ENCODE results near the gene CFAP99. TPM values are rescaled to one million over a fixed set of nuclear protein-coding genes. Genes with fewer than 3 reads are reported as not detected.

CFAP99 gene
- total RNA-seq, 4 donors from 2014 or later = not detected

DNA sequence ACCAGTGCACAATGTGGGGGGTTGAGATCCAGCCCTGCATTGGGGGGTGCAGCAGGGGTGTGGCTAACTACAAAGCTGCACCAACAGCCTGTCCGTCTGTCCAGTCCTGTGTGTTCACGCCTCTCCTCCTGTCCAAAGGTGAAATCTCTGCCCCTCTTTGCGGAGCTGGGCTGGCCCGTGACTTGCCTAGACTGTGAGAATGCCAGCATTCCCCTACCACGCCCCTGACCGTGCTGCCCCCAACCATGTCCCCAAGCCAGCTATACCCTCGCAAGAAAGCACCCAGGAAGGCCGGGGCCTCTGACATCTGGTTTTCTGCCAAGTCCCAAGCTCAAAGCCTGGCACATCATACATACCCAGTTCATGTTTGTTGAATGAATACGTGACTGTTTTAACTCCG is 19.5 kb upstream of the CFAP99 start:
- TF ChIP-seq POLR2A (IDR thresholded peaks at IDR 0.05) = no peak
- TF ChIP-seq, protein P1, sequence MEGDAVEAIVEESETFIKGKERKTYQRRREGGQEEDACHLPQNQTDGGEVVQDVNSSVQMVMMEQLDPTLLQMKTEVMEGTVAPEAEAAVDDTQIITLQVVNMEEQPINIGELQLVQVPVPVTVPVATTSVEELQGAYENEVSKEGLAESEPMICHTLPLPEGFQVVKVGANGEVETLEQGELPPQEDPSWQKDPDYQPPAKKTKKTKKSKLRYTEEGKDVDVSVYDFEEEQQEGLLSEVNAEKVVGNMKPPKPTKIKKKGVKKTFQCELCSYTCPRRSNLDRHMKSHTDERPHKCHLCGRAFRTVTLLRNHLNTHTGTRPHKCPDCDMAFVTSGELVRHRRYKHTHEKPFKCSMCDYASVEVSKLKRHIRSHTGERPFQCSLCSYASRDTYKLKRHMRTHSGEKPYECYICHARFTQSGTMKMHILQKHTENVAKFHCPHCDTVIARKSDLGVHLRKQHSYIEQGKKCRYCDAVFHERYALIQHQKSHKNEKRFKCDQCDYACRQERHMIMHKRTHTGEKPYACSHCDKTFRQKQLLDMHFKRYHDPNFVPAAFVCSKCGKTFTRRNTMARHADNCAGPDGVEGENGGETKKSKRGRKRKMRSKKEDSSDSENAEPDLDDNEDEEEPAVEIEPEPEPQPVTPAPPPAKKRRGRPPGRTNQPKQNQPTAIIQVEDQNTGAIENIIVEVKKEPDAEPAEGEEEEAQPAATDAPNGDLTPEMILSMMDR (IDR thresholded peaks at IDR 0.05) = no peak
- no peak for DNase-seq (ENCODE audit: low spot score in 2 of 2)
- no peak overlapping the region for H3K4me3 ChIP-seq (ENCODE audit: low read depth, poor library complexity, severe bottlenecking)
- 84 to 89% methylated on average over 10 of the region's 10 CpGs for WGBS, 2 donors
- intact Hi-C loops (cut with DNase I; ENCODE audit: low total_unique reads) = no loop called here

DNA sequence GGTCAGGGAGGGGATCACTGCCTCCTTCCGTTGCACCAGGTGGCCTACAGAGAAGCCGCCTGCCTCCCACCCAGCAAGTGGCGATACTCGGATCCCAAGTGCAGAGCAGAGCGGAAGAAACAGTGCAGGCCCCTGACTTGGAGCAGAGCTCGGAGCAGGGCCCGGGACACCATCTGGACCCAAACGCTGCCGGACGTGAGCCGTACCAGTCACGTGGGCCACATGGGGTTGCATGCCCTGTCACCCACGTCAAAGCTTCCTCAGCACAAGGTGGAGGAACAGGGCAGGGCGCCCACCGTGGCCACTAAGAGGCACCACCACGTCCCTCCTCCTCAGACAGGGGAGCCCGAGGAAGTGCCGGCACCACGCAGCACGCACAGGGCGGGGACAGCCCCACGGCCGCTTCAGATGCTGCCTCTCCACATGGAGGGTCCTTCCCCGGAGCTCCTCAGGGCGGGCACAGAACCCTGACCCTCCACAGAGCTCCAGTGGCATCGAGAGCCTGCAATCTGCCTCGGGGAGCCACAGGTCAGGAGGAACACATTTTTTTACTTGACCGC is 19.0 kb upstream of the CFAP99 start:
- DNase-seq (ENCODE audit: low spot score in 2 of 2) = no peak
- no peak overlapping the region for H3K4me3 ChIP-seq (ENCODE audit: low read depth, poor library complexity, severe bottlenecking)
- TF ChIP-seq, protein P1 (IDR thresholded peaks at IDR 0.05) = no peak
- intact Hi-C loops (cut with DNase I; ENCODE audit: low total_unique reads) = no loop called here
- WGBS, 2 donors = 82 to 84% methylated on average over 19 to 25 of the region's 28 CpGs

DNA sequence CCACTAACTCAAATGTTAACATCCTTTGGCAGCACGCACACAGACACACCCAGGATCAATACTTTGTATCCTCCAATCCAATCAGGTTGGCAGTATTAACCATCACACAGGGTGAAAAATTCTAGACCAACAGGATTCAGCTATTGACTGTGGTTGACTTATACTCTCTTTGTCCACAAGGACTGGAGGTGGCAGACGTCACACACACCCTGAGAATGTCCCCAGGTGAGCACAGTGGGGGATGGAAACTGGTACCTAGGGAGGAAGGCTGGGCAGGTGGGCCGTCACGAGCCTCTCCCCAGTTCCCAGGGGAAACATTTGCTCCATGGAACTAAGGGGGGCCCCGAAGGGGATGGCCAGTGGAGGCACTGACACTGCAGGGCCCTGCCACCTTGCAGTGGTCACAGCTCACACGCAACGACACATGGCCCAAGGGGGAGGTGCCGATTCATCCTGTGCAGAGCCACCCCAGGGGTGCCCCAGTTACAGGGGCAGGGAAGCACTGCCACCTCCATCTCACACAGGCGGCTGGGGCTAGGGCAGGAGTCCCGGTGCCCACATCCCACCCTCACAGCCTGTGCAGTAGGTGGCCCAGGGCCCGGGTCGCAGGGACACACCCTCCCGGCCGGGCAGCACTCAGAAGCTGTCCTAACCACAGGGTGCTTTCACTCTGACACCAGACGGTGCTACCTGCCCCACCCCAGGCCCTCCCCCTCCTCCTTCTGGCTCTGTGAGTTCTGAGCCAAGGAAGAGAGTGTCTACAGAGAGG is 17.7 kb upstream of the CFAP99 start:
- TF ChIP-seq POLR2A (IDR thresholded peaks at IDR 0.05) = no peak
- TF ChIP-seq, protein P1 (IDR thresholded peaks at IDR 0.05) = no peak
- intact Hi-C loops (cut with DNase I; ENCODE audit: low total_unique reads) = no loop called here
- DNase-seq (ENCODE audit: low spot score in 2 of 2) = no peak
- no peak overlapping the region for H3K4me3 ChIP-seq (ENCODE audit: low read depth, poor library complexity, severe bottlenecking)
- 77 to 82% methylated on average over 7 to 15 of the region's 15 CpGs for WGBS, 2 donors

DNA sequence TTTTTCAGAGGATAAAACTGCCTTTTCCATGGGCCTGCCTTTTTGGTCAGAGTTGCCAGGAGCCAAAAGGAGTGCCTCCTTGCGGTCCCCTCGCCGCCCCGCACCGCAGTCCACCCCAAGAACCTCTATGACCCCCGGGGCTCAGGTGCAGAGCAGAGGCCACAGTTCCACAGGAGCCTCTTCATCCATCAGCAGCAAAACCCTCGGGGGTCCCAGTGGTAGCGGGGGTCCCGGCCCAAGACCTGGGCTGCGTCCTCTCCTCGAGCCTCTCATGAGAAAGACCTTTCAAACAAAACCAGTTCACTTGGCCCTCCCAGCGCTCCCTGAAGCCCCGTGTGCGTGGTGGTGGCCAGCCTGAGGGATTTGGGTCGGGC is 17.2 kb upstream of the CFAP99 start:
- no peak for DNase-seq (ENCODE audit: low spot score in 2 of 2)
- H3K4me3 ChIP-seq (ENCODE audit: low read depth, poor library complexity, severe bottlenecking) = no peak overlapping the region
- intact Hi-C loops (cut with DNase I; ENCODE audit: low total_unique reads) = no loop called here
- TF ChIP-seq, protein P1 (IDR thresholded peaks at IDR 0.05) = no peak
- TF ChIP-seq POLR2A (IDR thresholded peaks at IDR 0.05) = no peak
- WGBS, 2 donors = 34 to 55% methylated on average over 15 of the region's 15 CpGs

DNA sequence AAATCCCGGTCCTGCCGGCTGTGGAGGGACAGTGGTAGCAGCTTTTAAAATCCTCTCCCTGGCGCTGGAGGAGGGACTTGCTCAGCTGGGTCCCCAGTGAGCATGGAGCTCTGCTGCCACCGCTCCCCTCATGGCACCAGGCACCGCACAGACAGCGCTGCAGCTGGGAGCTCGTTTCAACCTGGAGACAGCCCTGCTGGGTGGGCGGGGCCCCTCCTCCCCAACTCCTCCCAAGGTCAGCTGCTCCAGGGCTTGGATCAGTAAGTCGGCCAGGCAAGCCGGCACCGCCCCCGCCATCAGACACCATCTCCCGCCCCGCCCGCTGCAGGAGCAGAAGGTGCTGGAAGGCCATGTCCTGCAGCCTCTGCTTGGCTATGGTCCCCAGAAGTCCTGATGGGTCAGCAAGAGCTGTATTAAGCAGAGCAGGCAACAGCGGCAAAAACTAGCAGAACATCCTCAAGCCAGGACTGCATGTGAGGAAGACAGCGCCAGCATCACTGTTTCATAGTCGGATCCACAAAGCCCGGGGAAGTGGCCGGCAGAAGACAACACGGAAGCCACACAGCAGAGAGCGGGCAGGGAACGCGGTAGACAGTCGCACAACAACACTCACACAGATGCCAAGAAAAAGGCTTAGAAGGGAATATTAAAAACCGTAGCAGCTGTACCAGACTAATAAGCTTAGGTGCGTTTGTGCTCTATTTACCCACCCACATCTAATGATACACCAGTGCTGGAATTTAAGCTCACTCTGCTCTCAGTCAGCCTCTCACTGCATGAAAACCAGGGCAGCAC is 16.5 kb upstream of the CFAP99 start:
- 3% methylated on average over 15 to 27 of the region's 27 CpGs for WGBS, 2 donors
- DNase-seq (ENCODE audit: low spot score in 2 of 2) = peak in 1 of 2 donors; percentile 90
- intact Hi-C loops (cut with DNase I; ENCODE audit: low total_unique reads) = no loop called here
- TF ChIP-seq POLR2A (IDR thresholded peaks at IDR 0.05) = no peak
- TF ChIP-seq, protein P1 (IDR thresholded peaks at IDR 0.05) = no peak
- no peak overlapping the region for H3K4me3 ChIP-seq (ENCODE audit: low read depth, poor library complexity, severe bottlenecking)
